Lower leg skin (tissue), 3 donors: ENCODE measurements around the gene SLC2A5.

Experiments
- POLR2A ChIP-seq, 2 donors: fragments of 450-650 bp; IDR thresholded peaks; one replicate each; pipeline ENCODE4 v1.6.1; 2016 to 2017; ENCODE audit warnings: antibody characterized with exemption in 2 of 2, mild to moderate bottlenecking in 1 of 2, moderate library complexity in 1 of 2
- TF ChIP-seq, protein P1 (sequence below), 3 donors: fragments of 450-650 bp; IDR thresholded peaks; one replicate each; pipeline ENCODE4 v1.5.1; 2016; ENCODE audit warnings: antibody characterized with exemption in 3 of 3, mild to moderate bottlenecking in 3 of 3, moderate library complexity in 2 of 3

DNA sequence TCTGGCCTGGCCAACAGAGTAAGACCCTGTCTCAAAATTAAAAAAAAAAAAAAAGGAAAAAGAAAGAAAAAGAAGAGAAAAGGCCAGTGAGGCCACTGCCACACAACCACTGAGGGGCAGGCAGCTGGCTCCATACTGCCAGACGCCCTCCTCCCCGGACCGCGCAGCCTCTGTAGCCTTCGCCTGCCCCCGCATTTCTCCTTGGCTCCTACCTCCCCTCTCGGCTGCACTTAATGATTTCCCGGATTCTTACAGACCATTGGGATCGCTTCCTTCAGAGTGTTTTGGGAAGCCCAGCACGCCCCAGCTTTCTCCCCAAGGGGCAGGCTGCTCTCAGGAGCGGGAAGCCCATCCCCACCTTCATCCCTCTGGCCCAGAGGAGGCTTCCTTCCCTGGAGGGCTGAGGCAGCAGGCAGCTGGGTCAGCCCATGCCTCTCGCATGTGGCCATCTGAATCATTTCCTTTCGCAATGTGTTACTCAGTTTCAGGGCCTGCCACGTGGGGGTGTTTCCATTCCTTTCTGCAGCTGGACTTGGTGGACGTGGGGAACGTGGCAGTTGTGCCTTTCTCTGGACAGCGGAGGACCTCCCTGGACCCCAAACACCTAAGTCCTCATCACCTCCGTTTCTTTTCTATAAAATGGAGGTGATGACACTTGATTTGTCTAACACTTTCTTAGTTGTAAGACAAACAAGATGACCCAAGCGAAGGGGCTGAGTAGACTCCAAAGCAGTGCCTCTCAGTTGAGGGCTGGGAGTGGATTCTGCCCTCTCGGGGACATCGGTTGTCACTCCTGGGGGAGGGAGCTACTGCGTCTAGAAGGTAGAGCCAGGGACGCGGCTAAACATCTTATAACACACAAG, 2.3 kb downstream of the SLC2A5 start:
- TF ChIP-seq, protein P1, sequence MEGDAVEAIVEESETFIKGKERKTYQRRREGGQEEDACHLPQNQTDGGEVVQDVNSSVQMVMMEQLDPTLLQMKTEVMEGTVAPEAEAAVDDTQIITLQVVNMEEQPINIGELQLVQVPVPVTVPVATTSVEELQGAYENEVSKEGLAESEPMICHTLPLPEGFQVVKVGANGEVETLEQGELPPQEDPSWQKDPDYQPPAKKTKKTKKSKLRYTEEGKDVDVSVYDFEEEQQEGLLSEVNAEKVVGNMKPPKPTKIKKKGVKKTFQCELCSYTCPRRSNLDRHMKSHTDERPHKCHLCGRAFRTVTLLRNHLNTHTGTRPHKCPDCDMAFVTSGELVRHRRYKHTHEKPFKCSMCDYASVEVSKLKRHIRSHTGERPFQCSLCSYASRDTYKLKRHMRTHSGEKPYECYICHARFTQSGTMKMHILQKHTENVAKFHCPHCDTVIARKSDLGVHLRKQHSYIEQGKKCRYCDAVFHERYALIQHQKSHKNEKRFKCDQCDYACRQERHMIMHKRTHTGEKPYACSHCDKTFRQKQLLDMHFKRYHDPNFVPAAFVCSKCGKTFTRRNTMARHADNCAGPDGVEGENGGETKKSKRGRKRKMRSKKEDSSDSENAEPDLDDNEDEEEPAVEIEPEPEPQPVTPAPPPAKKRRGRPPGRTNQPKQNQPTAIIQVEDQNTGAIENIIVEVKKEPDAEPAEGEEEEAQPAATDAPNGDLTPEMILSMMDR (IDR thresholded peaks at IDR 0.05) = no peak
- no peak for TF ChIP-seq POLR2A (IDR thresholded peaks at IDR 0.05)
